NCI-H2107 treated with DMSO at 0.1 percent for 48 hours (cell line): ENCODE measurements around the gene DLGAP1.

Experiments
- DNase-seq: peaks from one replicate; lab custom pipeline; 2025; ENCODE audit not compliant: unreplicated experiment; lab: John Stamatoyannopoulos, UW

DLGAP1 gene

DNA sequence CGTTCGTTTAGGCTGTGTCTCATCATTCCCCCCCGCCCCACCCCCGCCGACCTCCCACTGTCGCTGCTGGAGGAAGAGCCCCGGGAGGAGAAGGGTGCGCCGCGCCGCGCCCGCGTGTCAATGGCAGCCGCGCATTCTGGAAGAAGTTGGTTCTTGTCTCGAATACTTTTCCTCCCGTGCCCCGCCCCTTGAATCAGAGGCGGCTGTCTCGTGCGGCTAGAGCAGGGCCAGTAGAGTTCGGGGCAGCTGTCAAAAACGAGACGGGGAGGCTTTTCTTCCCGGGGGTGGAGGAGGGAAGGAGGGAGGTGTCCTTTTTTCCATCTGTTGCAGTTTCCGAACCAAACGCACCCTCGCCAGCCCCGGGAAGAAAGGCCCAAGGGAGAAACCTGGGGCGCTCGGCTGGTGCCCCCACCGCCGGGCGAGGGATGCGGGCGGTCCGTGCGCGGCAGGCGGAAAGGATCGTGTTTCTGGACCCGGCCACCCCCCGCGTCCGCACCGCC is 1005.5 kb downstream of the DLGAP1 start:
- no peak for DNase-seq

- DNase-seq: peak; percentile 43
These were observed 1006.1 kb downstream of the DLGAP1 start for GRCh38 chr18:3448838-3449511.

- DNase-seq: peak; percentile 72
These were observed 1006.9 kb downstream of the DLGAP1 start for GRCh38 chr18:3447895-3448837.

- DNase-seq: no peak
These were observed 1007.8 kb downstream of the DLGAP1 start for GRCh38 chr18:3447068-3447894.
